Anterior cingulate cortex (tissue), 58 donors: ENCODE results near the gene TBCK.

Source experiments
- DNase-seq, 58 donors: peaks; one replicate each; lab custom pipeline; 2025; lab: John Stamatoyannopoulos, UW

The TBCK gene

DNA sequence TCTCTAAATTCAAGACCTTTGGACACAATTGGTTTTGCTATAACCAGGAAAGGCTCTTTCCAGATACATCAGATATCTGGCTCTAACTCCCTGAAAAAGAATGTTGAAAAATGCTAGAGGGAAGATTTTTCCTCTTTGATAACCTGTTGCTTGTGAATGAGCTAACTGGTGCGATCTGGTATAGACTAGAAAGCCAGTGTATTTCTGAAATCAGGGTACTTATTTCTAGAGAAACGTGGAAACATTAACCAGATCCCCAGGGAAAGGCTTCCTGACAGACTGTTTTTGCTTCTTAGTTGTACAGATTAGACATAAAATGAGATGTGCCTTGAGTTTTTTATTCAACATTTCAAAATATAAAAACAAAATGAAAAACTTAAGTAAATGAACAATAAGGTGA, 313.0 kb downstream of the TBCK start:
- DNase-seq: no peak

DNA sequence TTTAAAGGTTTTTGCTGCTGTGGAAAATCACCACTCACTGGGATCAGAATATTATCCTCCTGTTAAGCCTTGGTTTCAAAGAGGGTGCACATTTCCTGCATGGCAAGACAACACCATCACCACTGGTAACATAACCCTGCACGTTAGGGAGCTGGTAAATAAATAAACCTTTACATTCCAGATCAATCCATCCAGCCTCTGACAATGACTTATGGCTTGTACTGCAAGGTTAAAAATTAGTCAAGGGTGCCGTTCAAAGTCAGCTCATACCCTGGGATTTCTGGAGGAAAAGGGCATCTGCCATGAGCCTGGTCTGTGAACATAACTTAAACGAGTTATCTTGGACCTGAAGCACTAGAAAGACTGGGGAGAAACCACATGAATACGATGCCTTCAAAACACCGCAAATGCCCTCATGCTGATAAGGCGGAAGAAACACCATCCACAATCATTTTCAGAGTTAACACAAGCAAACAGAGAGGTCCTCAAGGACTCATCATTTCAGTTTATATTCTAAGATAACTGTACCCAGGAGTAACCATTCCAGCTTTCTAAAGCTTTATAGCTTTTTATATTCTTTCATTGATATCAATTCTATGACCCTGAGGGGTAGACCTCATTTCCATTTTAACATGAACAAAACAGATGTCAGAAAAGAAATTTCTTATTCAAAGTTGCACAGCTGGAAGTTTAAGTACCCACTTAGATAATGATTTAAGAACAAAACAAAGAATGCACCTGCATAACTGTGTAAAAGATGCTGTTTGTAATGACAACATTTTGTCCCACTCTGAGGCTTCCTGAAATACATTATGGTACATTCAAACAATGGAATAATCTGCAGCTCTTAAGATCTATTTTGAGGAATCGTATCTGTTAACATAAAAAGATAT, 317.6 kb downstream of the TBCK start:
- DNase-seq: no peak

- DNase-seq: no peak
Observed at GRCh38 chr4:105996845-105997244, 319.2 kb downstream of the TBCK start.

GRCh38 chr4:105994841-105995501, 321.0 kb downstream of the TBCK start:
- DNase-seq: no peak

DNA sequence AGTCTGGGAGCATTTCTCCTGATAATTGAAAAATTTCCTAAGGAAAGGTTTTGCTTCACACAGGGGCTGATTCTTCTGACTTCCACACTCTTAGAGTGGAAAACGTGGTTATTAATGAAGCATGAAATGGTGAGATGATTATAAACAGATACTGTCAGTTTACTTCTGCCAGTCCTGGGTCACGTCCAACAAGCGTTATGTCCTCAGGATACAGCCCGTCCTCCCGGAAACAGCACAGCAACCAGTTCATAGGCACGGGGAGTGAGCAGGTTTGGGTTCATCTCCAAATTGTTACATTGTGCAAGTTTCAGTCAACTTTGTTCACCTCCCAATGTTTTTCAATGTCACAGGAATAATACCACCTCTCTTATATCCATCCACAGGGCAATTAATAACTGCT, 321.9 kb downstream of the TBCK start:
- DNase-seq: no peak

DNA sequence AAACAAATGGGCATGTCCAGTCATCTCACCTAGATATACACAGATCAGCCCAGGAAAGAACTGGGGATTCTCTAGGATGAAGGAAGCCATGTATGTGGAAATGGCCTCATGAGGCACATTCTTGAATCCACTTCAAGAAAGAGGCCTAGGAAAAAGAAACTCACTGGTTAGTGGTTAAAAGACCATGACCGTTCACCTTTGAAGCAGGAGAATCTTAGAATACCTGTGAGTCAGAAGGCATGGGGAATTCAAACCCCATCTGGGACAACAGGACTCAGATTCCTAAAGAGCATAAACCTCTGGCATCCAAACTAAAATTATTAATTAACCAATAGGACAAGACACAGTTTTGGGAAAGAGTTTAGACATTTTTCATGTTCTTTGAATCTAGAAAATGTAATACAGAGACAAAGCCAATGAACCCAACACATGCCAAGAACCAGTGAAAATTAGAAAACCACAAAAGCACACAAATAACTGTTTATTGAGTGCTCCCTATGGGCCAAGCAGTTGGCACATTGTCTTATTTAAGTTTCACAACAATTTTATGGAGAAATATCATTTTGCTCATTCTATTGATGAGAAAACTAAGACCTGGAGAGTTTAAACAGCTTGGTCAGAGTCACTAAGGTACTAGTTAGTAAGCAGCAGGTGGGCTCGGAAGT, 323.2 kb downstream of the TBCK start:
- no peak for DNase-seq

GRCh38 chr4:105991726-105992125, 324.3 kb downstream of the TBCK start:
- DNase-seq: no peak
